Mesothelial cell of epicardium (in vitro differentiated cells): ENCODE measurements around the gene HSPA12A. TPM values are rescaled to one million over a fixed set of nuclear protein-coding genes. Genes with fewer than 3 reads are reported as not detected.
A peak's percentile ranks its signal among the peaks of the same experiment; 100 is the strongest.

Source experiments
- DNase-seq, 2 experiments: peaks; one replicate each; pipeline ENCODE4 v3.0.0; 2021; ENCODE audit warnings: low spot score in 2 of 2; ENCODE audit not compliant: unreplicated experiment in 2 of 2
- H3K27ac Mint-ChIP-seq: 2 replicates; pipeline ENCODE4 v1.8.0; 2021; ENCODE audit warnings: mixed read lengths
- H3K27me3 Mint-ChIP-seq: 2 replicates; pipeline ENCODE4 v1.8.0; 2021; ENCODE audit warnings: low read depth, mixed read lengths
- H3K36me3 Mint-ChIP-seq: 2 replicates; pipeline ENCODE4 v1.8.0; 2021; ENCODE audit warnings: mixed read lengths
- H3K4me1 Mint-ChIP-seq: 2 replicates; pipeline ENCODE4 v1.8.0; 2021; ENCODE audit warnings: mixed read lengths
- H3K4me3 Mint-ChIP-seq: 2 replicates; pipeline ENCODE4 v1.8.0; 2021; ENCODE audit warnings: mild to moderate bottlenecking, moderate library complexity, mixed read lengths
- H3K9me3 Mint-ChIP-seq: 2 replicates; pipeline ENCODE4 v1.8.0; 2021; ENCODE audit warnings: mixed read lengths
- total RNA-seq: library from RNA; stranded (reverse); gene quantifications from 3 replicates; pipeline ENCODE4 v1.2.1, GENCODE V29; 2021
- TF ChIP-seq, protein P1 (sequence below): fragments of 200-600 bp; sonication (generic); IDR thresholded peaks from one replicate; pipeline ENCODE4 v1.5.0; 2021; ENCODE audit warnings: antibody characterized with exemption; ENCODE audit not compliant: unreplicated experiment

The HSPA12A gene
- total RNA-seq, 1 donor from 2014 or later: 11.8 TPM

GRCh38 chr10:116718058-116718457 lies 24.3 kb downstream of the HSPA12A start:
- Mint-ChIP-seq H3K27me3 (peaks cover 9% of the 10 kb centered on the region), H3K4me1 (peaks cover 62% of the 10 kb centered on the region), H3K4me3 (no peak overlapping the region), H3K9me3 (no peaks in the 10 kb centered on the region), H3K36me3 (no peaks in the 10 kb centered on the region), H3K27ac (peak overlapping the region; percentile 21)
- TF ChIP-seq, protein P1, sequence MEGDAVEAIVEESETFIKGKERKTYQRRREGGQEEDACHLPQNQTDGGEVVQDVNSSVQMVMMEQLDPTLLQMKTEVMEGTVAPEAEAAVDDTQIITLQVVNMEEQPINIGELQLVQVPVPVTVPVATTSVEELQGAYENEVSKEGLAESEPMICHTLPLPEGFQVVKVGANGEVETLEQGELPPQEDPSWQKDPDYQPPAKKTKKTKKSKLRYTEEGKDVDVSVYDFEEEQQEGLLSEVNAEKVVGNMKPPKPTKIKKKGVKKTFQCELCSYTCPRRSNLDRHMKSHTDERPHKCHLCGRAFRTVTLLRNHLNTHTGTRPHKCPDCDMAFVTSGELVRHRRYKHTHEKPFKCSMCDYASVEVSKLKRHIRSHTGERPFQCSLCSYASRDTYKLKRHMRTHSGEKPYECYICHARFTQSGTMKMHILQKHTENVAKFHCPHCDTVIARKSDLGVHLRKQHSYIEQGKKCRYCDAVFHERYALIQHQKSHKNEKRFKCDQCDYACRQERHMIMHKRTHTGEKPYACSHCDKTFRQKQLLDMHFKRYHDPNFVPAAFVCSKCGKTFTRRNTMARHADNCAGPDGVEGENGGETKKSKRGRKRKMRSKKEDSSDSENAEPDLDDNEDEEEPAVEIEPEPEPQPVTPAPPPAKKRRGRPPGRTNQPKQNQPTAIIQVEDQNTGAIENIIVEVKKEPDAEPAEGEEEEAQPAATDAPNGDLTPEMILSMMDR: no peak
- DNase-seq: no peak

- Mint-ChIP-seq H3K27me3 (peaks cover 9% of the 10 kb centered on the region), H3K27ac (no peak overlapping the region), H3K4me1 (peaks cover 63% of the 10 kb centered on the region), H3K4me3 (no peak overlapping the region), H3K9me3 (no peaks in the 10 kb centered on the region), H3K36me3 (no peaks in the 10 kb centered on the region)
- TF ChIP-seq, protein P1: no peak
- DNase-seq: no peak
Measured at GRCh38 chr10:116716381-116716780, 26.0 kb downstream of the HSPA12A start.

DNA sequence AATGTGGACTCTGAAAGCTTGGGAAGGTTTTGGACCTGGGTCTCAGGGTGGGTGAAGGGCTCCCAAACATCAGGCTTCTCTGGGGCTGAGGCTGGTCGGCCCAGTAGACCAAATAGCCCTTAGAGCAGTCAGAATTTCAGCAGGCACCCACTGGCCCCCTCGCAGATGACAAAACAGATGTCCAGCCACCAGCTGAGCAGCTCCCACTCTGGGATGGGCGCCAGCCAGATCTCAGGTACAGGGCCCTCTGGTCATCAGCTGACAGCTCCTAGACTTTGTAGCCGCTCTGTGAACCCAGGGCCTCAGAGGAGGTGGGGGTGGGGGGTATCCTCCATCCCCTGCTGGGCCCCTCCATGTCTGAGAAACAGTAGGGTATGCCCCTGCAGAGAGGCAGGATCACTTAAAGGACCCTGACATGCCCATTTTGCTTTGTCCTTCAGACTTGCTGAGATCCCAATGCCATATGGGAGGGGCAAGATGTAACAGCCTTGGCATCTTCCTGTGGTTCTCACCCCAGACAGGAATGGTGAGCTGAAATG lies 26.5 kb downstream of the HSPA12A start:
- Mint-ChIP-seq H3K9me3 (no peaks in the 10 kb centered on the region), H3K4me3 (no peak overlapping the region), H3K27me3 (peaks cover 9% of the 10 kb centered on the region), H3K36me3 (no peaks in the 10 kb centered on the region), H3K27ac (no peak overlapping the region), H3K4me1 (peaks cover 60% of the 10 kb centered on the region)
- TF ChIP-seq, protein P1: no peak
- DNase-seq: no peak

GRCh38 chr10:116715341-116715740 lies 27.0 kb downstream of the HSPA12A start:
- no peak for DNase-seq
- H3K9me3 Mint-ChIP-seq: no peaks in the 10 kb centered on the region
- TF ChIP-seq, protein P1: no peak
- peak overlapping the region; percentile 30 for H3K27ac Mint-ChIP-seq
- H3K36me3 Mint-ChIP-seq: no peaks in the 10 kb centered on the region
- H3K27me3 Mint-ChIP-seq: peaks cover 13% of the 10 kb centered on the region
- peaks cover 55% of the 10 kb centered on the region for H3K4me1 Mint-ChIP-seq
- no peak overlapping the region for H3K4me3 Mint-ChIP-seq

DNA sequence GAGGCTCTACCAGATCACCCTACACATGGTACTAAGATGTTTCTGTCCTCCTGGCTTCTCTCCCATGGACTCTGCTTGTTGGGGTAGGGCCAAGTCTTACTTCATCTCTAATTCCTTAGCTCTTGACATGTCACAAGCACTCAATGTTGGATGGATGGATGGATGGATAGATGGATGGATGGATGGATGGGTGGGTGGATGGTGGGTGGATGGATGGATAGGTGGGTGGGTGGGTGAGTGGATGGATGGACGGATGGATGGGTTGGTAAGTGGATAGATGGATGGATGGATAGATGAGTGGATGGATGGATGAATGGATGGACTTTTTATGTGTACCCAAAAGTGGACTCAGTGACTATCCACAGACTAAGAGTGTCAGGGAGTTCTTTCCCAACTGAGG lies 28.5 kb downstream of the HSPA12A start:
- Mint-ChIP-seq H3K4me1 (peaks cover 52% of the 10 kb centered on the region), H3K27me3 (peaks cover 17% of the 10 kb centered on the region)

More for the DNA sequence above, 28.5 kb downstream of the HSPA12A start:
- no peak for DNase-seq
- Mint-ChIP-seq H3K27ac (no peak overlapping the region), H3K4me3 (no peak overlapping the region), H3K36me3 (no peaks in the 10 kb centered on the region), H3K9me3 (no peaks in the 10 kb centered on the region)
- TF ChIP-seq, protein P1: no peak
